Erythroblast (primary cell): Measurements from ENCODE around the gene CERT1.

Experiments used
- GATA1 ChIP-seq: IDR thresholded peaks from 2 replicates; pipeline ENCODE4 v1.6.1; 2011; ENCODE audit warnings: low read depth, mild to moderate bottlenecking, control low read depth, low read length, moderate library complexity
- POLR2A ChIP-seq: IDR thresholded peaks from 2 replicates; pipeline ENCODE4 v1.6.1; 2011; ENCODE audit warnings: mild to moderate bottlenecking, low read length

GRCh38 chr5:75532190-75532589 is 20.8 kb upstream of the CERT1 start:
- TF ChIP-seq POLR2A (no peak), GATA1 (no peak)
